NB4 (cell line): ENCODE data around the gene CD79A.

Experiments used
- DNase-seq: peaks from one replicate; pipeline ENCODE4 v3.0.0; 2010; ENCODE audit warnings: low read depth
- H3K4me3 ChIP-seq: one replicate; pipeline ENCODE4 v1.5.1; 2011; ENCODE audit warnings: mild to moderate bottlenecking, low read depth, low read length, moderate library complexity
- MAX ChIP-seq: IDR thresholded peaks from 2 replicates; pipeline ENCODE4 v1.6.1; 2011; ENCODE audit warnings: low read depth, low read length
- MYC ChIP-seq: IDR thresholded peaks from 2 replicates; pipeline ENCODE4 v1.6.1; 2011; ENCODE audit warnings: low read depth, low read length
- POLR2A ChIP-seq: IDR thresholded peaks from 2 replicates; pipeline ENCODE4 v1.6.1; 2011; ENCODE audit warnings: mild to moderate bottlenecking; ENCODE audit not compliant: insufficient read length; ENCODE audit errors: extremely low read depth
- TF ChIP-seq, protein P1 (sequence below): IDR thresholded peaks from one replicate; pipeline ENCODE4 v1.5.1; 2012; ENCODE audit warnings: low read depth, low read length

Gene CD79A

DNA sequence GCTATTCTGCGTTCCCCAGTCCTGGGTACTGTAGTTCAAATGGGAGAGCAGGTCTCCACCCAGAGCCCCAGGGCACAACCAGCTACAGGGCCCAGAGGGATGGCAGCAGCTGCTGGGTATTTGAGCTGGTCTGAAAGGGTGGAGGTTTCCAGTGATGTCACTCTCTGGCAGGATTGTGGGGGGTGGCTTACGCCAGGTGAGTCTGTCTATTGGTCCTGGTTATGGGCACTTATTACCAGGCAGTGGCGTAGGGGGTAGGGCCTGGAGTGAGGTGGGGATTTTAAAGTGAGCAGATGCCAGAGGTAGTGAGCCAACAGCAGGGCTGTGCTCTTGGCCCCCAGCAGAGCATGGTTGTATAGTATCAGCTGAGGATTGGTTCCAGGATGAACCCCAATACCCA lies 10.8 kb upstream of the CD79A start:
- no peak for DNase-seq
- TF ChIP-seq MAX (no peak), MYC (no peak), POLR2A (no peak)
- TF ChIP-seq, protein P1, sequence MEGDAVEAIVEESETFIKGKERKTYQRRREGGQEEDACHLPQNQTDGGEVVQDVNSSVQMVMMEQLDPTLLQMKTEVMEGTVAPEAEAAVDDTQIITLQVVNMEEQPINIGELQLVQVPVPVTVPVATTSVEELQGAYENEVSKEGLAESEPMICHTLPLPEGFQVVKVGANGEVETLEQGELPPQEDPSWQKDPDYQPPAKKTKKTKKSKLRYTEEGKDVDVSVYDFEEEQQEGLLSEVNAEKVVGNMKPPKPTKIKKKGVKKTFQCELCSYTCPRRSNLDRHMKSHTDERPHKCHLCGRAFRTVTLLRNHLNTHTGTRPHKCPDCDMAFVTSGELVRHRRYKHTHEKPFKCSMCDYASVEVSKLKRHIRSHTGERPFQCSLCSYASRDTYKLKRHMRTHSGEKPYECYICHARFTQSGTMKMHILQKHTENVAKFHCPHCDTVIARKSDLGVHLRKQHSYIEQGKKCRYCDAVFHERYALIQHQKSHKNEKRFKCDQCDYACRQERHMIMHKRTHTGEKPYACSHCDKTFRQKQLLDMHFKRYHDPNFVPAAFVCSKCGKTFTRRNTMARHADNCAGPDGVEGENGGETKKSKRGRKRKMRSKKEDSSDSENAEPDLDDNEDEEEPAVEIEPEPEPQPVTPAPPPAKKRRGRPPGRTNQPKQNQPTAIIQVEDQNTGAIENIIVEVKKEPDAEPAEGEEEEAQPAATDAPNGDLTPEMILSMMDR: no peak
- H3K4me3 ChIP-seq: no peak overlapping the region

DNA sequence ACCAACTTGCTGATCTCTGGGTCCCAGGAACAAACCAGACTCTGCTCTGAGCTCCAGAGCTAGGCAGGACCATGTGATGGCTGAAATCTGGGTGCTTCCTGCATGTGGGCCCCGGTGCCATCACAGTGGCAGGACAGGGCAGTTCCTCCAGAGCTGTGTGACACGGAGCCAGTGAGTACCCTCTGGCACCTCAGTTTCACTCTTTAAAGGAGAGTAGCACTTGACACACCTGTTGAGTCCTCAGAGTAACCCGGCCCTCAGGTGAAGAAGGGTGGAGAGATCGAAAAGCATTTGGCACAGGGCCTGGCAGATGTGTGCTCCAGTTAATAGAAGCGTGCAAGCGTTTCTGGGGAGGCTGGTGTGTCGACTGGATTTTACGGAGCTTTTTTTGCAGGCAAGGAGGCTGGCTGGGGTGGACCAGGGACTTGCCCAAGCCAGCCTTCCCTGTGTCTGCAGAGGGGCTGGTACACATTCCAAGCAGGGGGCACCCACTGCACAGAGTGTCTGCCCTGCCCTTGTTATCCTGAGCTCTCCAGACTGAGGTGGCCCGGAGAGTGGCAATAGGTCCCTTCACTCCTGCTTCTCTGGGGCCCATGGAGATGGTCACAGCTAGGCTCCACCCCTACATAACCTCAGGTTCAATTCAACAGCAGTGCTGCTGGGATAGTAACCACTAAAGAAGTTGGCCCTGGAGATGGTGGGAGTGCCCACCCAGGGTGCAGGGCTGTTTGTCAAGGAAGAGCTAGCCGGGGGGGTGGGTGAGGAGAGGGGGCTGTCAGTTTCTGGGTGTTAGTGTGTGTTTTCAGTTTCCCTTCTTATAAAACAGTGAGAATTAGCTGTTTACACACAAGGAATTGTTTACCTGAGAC lies 8.7 kb upstream of the CD79A start:
- no peak for TF ChIP-seq MAX
- TF ChIP-seq, protein P1: no peak
- TF ChIP-seq POLR2A: no peak
- TF ChIP-seq MYC: no peak
- H3K4me3 ChIP-seq: no peak overlapping the region
- DNase-seq: no peak

DNA sequence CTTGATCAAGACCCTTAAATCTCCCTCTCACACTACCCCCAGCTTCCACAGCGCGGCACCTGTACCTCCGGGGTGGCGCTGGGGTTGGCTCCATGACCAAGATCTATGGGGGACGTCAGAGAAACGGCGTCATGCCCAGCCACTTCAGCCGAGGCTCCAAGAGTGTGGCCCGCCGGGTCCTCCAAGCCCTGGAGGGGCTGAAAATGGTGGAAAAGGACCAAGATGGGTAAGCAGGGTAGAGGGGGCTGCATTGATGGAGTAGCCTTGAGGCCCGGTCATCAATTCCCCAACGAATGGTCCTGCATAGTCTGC lies 8.1 kb upstream of the CD79A start:
- TF ChIP-seq POLR2A: no peak
- TF ChIP-seq, protein P1: no peak
- TF ChIP-seq MAX: no peak
- TF ChIP-seq MYC: no peak
- no peak overlapping the region for H3K4me3 ChIP-seq
- DNase-seq: no peak

DNA sequence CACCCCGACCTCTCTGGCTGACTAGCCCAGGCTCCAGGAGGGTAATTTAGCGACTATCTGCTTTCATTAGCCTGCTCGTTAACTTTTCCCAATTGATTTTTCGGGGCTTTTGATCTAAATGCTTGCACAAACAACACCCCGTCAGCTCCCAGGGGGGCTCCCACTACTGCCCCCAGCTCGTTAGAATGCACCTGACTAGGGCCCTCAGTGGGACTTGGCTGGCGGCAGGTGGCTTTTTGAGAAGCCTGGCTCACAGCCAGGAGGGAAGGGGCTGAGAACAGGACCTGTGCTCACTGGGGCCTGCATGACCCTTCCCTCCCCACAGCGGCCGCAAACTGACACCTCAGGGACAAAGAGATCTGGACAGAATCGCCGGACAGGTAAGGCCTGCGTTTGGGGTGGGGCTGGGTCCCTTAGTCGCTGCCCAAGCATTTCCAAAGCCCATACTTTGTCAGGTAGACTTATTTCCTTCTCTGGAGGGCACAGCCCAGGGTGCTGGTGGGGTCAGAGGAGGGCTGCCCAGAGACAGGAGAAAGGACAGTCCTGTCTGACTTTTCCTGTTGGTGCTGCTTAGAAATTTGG lies 7.6 kb upstream of the CD79A start:
- no peak for DNase-seq
- no peak overlapping the region for H3K4me3 ChIP-seq
- TF ChIP-seq MYC: no peak
- TF ChIP-seq, protein P1: no peak
- no peak for TF ChIP-seq MAX
- no peak for TF ChIP-seq POLR2A

DNA sequence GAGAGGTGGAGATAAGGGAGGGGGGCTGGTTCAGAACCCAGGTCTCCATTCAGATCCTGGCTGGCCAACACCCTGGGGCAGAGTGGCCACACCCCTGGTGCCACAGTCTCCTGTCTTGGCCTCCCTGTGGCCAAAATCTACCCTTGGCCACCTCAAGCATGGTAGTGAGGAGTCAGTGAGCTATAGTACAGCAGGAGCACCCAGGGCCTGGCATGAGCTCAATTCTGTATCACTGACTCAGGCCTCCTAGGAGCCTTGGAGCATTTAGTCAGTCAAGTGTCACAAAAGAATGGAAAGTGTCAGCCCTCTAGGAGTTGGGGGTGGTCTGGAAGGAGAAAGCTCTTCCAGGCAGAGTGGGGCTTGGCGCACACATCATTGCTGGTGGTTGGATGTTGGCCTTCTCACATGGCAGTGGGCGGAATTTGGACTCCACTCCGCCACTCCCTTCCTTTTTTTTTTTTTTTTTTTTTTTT lies 6.6 kb upstream of the CD79A start:
- no peak for DNase-seq
- H3K4me3 ChIP-seq: no peak overlapping the region
- TF ChIP-seq MAX (no peak), MYC (no peak), POLR2A (no peak)
- TF ChIP-seq, protein P1: no peak
